ENCODE data around the gene CBX5.

- TF ChIP-seq CTCF (IDR thresholded peaks at IDR 0.05) (no peak), EZH2 (IDR thresholded peaks at IDR 0.05) (no peak)
These were observed 69.5 kb downstream of the CBX5 start for GRCh38 chr12:54210400-54210790.

Measured in neural progenitor cell (in vitro differentiated cells).